CD14-positive monocyte (primary cell): ENCODE results near the gene SMARCAD1. TPM values are rescaled to one million over a fixed set of nuclear protein-coding genes. Genes with fewer than 3 reads are reported as not detected.

Experiments
- DNase-seq, 3 donors: peaks; one replicate each; pipeline ENCODE4 v3.0.0-alpha.2; 2011 to 2022
- H2AFZ ChIP-seq: 2 replicates; pipeline ENCODE4 v1.6.0; 2012; ENCODE audit warnings: mild to moderate bottlenecking, low read depth, low read length, inconsistent platforms; ENCODE audit not compliant: insufficient read depth, poor library complexity, severe bottlenecking
- H3K27ac ChIP-seq, 2 donors: 1 replicate in 1 of 2; 2 replicates in 1 of 2; pipeline ENCODE4 v1.5.1; 2012 to 2013; ENCODE audit warnings: low read length in 2 of 2, control low read depth in 1 of 2, inconsistent platforms in 1 of 2, low read depth in 1 of 2, mild to moderate bottlenecking in 1 of 2
- H3K27me3 ChIP-seq, 2 donors: one replicate each; pipeline versions ENCODE4 v1.6.0 to v1.6.1; 2011 to 2013; ENCODE audit warnings: low read length in 2 of 2; ENCODE audit not compliant: control insufficient read depth in 2 of 2, insufficient read depth in 2 of 2
- H3K36me3 ChIP-seq, 2 donors: replicated peaks in 1 of 2; 1 replicate in 1 of 2; 2 replicates in 1 of 2; pipeline versions ENCODE4 v1.5.1 to v1.6.1; 2012 to 2013; ENCODE audit warnings: low read length in 2 of 2, control low read depth in 1 of 2, inconsistent platforms in 1 of 2, mild to moderate bottlenecking in 1 of 2; ENCODE audit not compliant: insufficient read depth in 2 of 2, control insufficient read depth in 1 of 2
- H3K4me1 ChIP-seq, 2 donors: 1 replicate in 1 of 2; 2 replicates in 1 of 2; pipeline versions ENCODE4 v1.5.1 to v1.6.1; 2012 to 2013; ENCODE audit warnings: low read length in 2 of 2, control low read depth in 1 of 2, inconsistent platforms in 1 of 2, mild to moderate bottlenecking in 1 of 2, moderate library complexity in 1 of 2; ENCODE audit not compliant: insufficient read depth in 2 of 2, control insufficient read depth in 1 of 2
- H3K4me2 ChIP-seq: replicated peaks from 2 replicates; pipeline ENCODE3; 2012; ENCODE audit warnings: low read length, moderate library complexity, mild to moderate bottlenecking; ENCODE audit not compliant: poor library complexity, severe bottlenecking; ENCODE audit errors: extremely low read depth
- H3K4me3 ChIP-seq, 3 experiments: fragments of 200-600 bp in 1 of 3; sonication (generic) in 1 of 3; replicated peaks in 1 of 3; 1 replicate in 2 of 3; 2 replicates in 1 of 3; pipeline ENCODE4 v1.5.1; 2011 to 2013; ENCODE audit warnings: low read length in 3 of 3, mild to moderate bottlenecking in 3 of 3, control low read depth in 2 of 3, low read depth in 2 of 3, inconsistent platforms in 1 of 3, moderate library complexity in 1 of 3
- H3K79me2 ChIP-seq: 2 replicates; pipeline ENCODE4 v1.6.0; 2012; ENCODE audit warnings: mild to moderate bottlenecking, control low read depth, inconsistent platforms, low read length, moderate library complexity; ENCODE audit not compliant: insufficient read depth
- H3K9ac ChIP-seq: 2 replicates; pipeline ENCODE4 v1.6.0; 2017; ENCODE audit warnings: low read length, mild to moderate bottlenecking; ENCODE audit not compliant: insufficient read depth, poor library complexity, severe bottlenecking
- H3K9me3 ChIP-seq, 2 donors: replicated peaks in 1 of 2; 1 replicate in 1 of 2; 2 replicates in 1 of 2; pipeline versions ENCODE4 v1.5.1 to v1.6.1; 2012 to 2013; ENCODE audit warnings: low read length in 2 of 2, control low read depth in 1 of 2; ENCODE audit not compliant: control insufficient read depth in 1 of 2, insufficient read depth in 1 of 2
- H4K20me1 ChIP-seq: 2 replicates; pipeline ENCODE4 v1.6.0; 2012; ENCODE audit warnings: mild to moderate bottlenecking, low read length, control low read depth, moderate library complexity; ENCODE audit not compliant: insufficient read depth
- H3K27ac Mint-ChIP-seq, 7 donors: one replicate each; pipeline ENCODE4 v1.8.0; 2020; ENCODE audit warnings: mild to moderate bottlenecking in 7 of 7, mixed read lengths in 7 of 7, moderate library complexity in 6 of 7, inconsistent platforms in 2 of 7
- H3K27me3 Mint-ChIP-seq, 3 donors: one replicate each; pipeline ENCODE4 v1.8.0; 2021 to 2022; ENCODE audit warnings: low read depth in 3 of 3, mild to moderate bottlenecking in 3 of 3, mixed read lengths in 3 of 3, moderate library complexity in 3 of 3, inconsistent platforms in 1 of 3
- H3K36me3 Mint-ChIP-seq, 2 donors: one replicate each; pipeline ENCODE4 v1.8.0; 2020; ENCODE audit warnings: mixed read lengths in 2 of 2, inconsistent platforms in 1 of 2, mild to moderate bottlenecking in 1 of 2
- H3K4me1 Mint-ChIP-seq: one replicate; pipeline ENCODE4 v1.8.0; 2020; ENCODE audit warnings: mild to moderate bottlenecking, mixed read lengths
- H3K4me3 Mint-ChIP-seq, 2 donors: one replicate each; pipeline ENCODE4 v1.8.0; 2020; ENCODE audit warnings: mild to moderate bottlenecking in 2 of 2, mixed read lengths in 2 of 2, moderate library complexity in 1 of 2
- H3K9me3 Mint-ChIP-seq, 7 donors: one replicate each; pipeline ENCODE4 v1.8.0; 2020 to 2022; ENCODE audit warnings: mixed read lengths in 7 of 7, mild to moderate bottlenecking in 6 of 7, moderate library complexity in 6 of 7, inconsistent platforms in 2 of 7
- WGBS: methylation state at CpG from one replicate; pipeline ENCODE4 v1.1.5; 2013; ENCODE audit warnings: missing lambda C conversion rate; ENCODE audit not compliant: insufficient coverage; 5-methylcytosine and 5-hydroxymethylcytosine counted together
- intact Hi-C, 2 donors: fragments of 100-400 bp; cut with micrococcal nuclease; formaldehyde crosslinking; loops; one replicate each; pipeline versions ENCODE4 v1.15.0 to v1.15.1; 2023
- polyA plus RNA-seq, 3 donors: library from polyadenylated mRNA; depleted of rRNA in 1 of 3; unstranded in 2 of 3; stranded (reverse) in 1 of 3; fragments of 300-500 nt in 2 of 3; fragments of >200 nt in 1 of 3; fragmentation: Illumina TruSeq in 2 of 3; gene quantifications; 1 replicate in 2 of 3; 2 replicates in 1 of 3; pipeline ENCODE4 v1.2.3, GENCODE V29; 2012 to 2021
- TF ChIP-seq, protein P1 (sequence below): fragments of 200-600 bp; IDR thresholded peaks from one replicate; pipeline ENCODE4 v1.8.0; 2022; ENCODE audit warnings: antibody characterized with exemption, mild to moderate bottlenecking

Gene SMARCAD1
- polyA plus RNA-seq, 3 donors, result 4.9 to 7.0 (median 6.6) TPM

DNA sequence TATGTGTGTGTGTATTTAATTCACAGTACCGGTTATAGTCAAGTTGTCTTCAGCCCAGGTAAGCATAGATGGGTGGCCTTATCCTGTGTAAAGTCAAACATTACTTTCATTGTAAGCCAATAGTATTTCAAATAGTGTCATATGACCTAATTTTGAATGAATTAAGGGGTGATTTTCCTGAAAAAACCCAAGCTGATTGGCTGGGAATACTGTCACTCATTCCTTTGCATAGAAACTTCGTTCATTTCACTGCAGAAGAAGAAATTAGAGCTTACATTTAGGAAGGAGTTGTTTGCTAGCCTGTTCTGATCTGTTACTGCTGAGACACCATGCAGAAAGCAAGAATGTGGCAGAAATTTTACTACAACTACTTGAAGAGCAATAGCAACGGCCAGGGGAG lies 45.4 kb downstream of the SMARCAD1 start:
- no peak for DNase-seq

GRCh38 chr4:94256144-94256783 lies 48.6 kb downstream of the SMARCAD1 start:
- H3K27ac Mint-ChIP-seq, result no peak overlapping the region
- peaks cover 18 to 48% of the 10 kb centered on the region in 2 donors for H3K36me3 ChIP-seq
- intact Hi-C loops, result no loop called here
- no peak overlapping the region for H3K9ac ChIP-seq
- peaks cover 41 to 42% of the 10 kb centered on the region in 2 donors for H3K36me3 Mint-ChIP-seq
- H3K4me2 ChIP-seq, result no peak overlapping the region
- H3K27me3 ChIP-seq, result no peaks in the 10 kb centered on the region
- H3K4me3 Mint-ChIP-seq, result no peak overlapping the region
- no peaks in the 10 kb centered on the region for H3K4me1 Mint-ChIP-seq
- no peak overlapping the region for H3K4me3 ChIP-seq
- DNase-seq, result no peak
- no peaks in the 10 kb centered on the region for H3K9me3 ChIP-seq
- no peaks in the 10 kb centered on the region for H3K79me2 ChIP-seq
- H2AFZ ChIP-seq, result no peak overlapping the region
- H3K9me3 Mint-ChIP-seq, result no peaks in the 10 kb centered on the region
- no peaks in the 10 kb centered on the region for H3K4me1 ChIP-seq
- H4K20me1 ChIP-seq, result no peaks in the 10 kb centered on the region
- no peak overlapping the region for H3K27ac ChIP-seq
- TF ChIP-seq, protein P1, sequence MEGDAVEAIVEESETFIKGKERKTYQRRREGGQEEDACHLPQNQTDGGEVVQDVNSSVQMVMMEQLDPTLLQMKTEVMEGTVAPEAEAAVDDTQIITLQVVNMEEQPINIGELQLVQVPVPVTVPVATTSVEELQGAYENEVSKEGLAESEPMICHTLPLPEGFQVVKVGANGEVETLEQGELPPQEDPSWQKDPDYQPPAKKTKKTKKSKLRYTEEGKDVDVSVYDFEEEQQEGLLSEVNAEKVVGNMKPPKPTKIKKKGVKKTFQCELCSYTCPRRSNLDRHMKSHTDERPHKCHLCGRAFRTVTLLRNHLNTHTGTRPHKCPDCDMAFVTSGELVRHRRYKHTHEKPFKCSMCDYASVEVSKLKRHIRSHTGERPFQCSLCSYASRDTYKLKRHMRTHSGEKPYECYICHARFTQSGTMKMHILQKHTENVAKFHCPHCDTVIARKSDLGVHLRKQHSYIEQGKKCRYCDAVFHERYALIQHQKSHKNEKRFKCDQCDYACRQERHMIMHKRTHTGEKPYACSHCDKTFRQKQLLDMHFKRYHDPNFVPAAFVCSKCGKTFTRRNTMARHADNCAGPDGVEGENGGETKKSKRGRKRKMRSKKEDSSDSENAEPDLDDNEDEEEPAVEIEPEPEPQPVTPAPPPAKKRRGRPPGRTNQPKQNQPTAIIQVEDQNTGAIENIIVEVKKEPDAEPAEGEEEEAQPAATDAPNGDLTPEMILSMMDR, result no peak
- 100% methylated on average over 3 of the region's 8 CpGs for WGBS
- H3K27me3 Mint-ChIP-seq, result no peaks in the 10 kb centered on the region

More for the DNA sequence above, 45.4 kb downstream of the SMARCAD1 start:
- no peaks in the 10 kb centered on the region for H3K79me2 ChIP-seq
- Mint-ChIP-seq H3K36me3 (peaks cover 47 to 50% of the 10 kb centered on the region in 2 donors), H3K27ac (no peak overlapping the region), H3K4me1 (no peaks in the 10 kb centered on the region), H3K9me3 (no peaks in the 10 kb centered on the region), H3K4me3 (no peak overlapping the region), H3K27me3 (no peaks in the 10 kb centered on the region)
- no CpG with 5 or more reads among the region's 3 CpGs for WGBS
- H3K36me3 ChIP-seq, result peaks cover 36 to 54% of the 10 kb centered on the region in 2 donors
- no peaks in the 10 kb centered on the region for H3K4me1 ChIP-seq
- no peak overlapping the region for H2AFZ ChIP-seq
- intact Hi-C loops, result no loop called here
- H3K9me3 ChIP-seq, result no peaks in the 10 kb centered on the region
- no peak overlapping the region for H3K27ac ChIP-seq
- H3K27me3 ChIP-seq, result no peaks in the 10 kb centered on the region
- TF ChIP-seq, protein P1, result no peak
- no peak overlapping the region for H3K9ac ChIP-seq
- H4K20me1 ChIP-seq, result no peaks in the 10 kb centered on the region
- H3K4me3 ChIP-seq, result no peak overlapping the region
- H3K4me2 ChIP-seq, result no peak overlapping the region
